ENCODE measurements around the gene PHF1.
"Not testable (repeated sequence)": the region's sequence is repeated elsewhere in the genome, so short reads cannot be mapped to it uniquely, and the experiment has no call there.

PHF1 gene

DNA sequence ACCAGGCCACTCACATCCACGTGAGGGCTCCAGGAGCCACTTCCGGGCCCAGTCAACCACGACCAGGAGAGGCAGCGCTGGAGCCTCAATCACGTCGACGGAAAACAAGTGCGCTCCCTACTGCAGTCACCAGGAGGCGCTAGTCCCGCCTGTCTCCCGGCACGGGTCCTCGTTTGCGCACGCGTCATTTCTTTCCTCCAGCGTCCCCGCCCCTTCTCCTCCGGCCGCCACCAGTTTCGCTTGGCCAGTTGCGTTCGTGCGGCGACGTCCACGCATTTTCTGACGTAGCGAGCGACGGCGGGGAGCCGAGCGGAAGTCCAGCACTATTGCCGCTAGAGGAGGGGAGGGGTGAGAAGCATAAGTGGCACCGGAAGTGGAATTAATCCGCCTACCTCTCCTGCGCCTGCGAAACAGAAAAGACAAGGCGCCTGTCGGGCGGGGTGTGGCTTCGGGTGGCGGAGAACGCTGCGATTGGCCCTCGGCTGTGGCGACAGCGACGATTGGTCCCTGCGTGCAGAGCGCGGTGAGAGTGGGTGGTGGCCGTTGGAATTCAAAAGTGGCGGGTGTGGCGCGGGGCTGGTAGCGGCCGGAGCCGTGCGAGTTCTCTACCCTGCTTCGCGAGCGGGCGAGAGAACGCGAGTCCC is 19.4 kb upstream of the PHF1 start, which contains the start of gene KIFC1:
Gene KIFC1, plus strand, starts transcription at position 546 of the 644 bp plus-strand sequence. CDS start 163 bp downstream, outside the sequence.
- DNase-seq (ENCODE audit: extremely low spot score, insufficient read length, low read depth) (peak; percentile 93), FAIRE-seq (peak; percentile 99)

- no peak for FAIRE-seq
- no peak for DNase-seq (ENCODE audit: extremely low spot score, insufficient read length, low read depth)
These were observed 18.8 kb upstream of the PHF1 start for GRCh38 chr6:33391922-33392594.

- DNase-seq (ENCODE audit: extremely low spot score, insufficient read length, low read depth) (no peak), FAIRE-seq (peak; percentile 24)
These were observed 18.2 kb upstream of the PHF1 start for GRCh38 chr6:33392595-33392948.

DNA sequence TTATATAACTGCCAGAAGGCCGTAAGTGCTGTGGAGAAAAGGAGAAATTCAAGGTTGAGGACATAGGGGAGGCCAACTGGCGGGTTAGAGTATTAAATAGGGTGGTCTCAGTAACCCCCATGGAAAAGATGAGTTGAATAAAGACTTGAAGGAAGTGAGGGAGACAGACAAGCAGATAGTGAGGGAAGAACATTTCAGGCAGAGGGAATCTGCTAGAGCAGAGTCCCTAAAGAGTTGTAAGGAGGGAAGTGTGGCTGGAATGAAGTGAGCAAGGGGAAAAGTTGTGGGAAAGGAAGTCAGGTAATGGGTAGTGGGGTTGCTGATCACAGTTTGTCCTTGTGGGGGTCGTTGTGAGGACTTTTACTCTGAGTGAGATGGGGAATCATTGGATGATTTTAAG is 17.8 kb upstream of the PHF1 start:
- DNase-seq (ENCODE audit: extremely low spot score, insufficient read length, low read depth) (no peak), FAIRE-seq (no peak)

- FAIRE-seq (no peak), DNase-seq (ENCODE audit: extremely low spot score, insufficient read length, low read depth) (no peak)
These were observed 13.3 kb upstream of the PHF1 start for GRCh38 chr6:33397541-33397940.

- FAIRE-seq, result not testable (repeated sequence)
These were observed 12.2 kb upstream of the PHF1 start for GRCh38 chr6:33398601-33399000.

GRCh38 chr6:33399881-33400280 is 10.9 kb upstream of the PHF1 start:
- DNase-seq (ENCODE audit: extremely low spot score, insufficient read length, low read depth); FAIRE-seq: not testable (repeated sequence)

More at GRCh38 chr6:33398601-33399000, 12.2 kb upstream of the PHF1 start:
- not testable (repeated sequence) for DNase-seq (ENCODE audit: extremely low spot score, insufficient read length, low read depth)

DNA sequence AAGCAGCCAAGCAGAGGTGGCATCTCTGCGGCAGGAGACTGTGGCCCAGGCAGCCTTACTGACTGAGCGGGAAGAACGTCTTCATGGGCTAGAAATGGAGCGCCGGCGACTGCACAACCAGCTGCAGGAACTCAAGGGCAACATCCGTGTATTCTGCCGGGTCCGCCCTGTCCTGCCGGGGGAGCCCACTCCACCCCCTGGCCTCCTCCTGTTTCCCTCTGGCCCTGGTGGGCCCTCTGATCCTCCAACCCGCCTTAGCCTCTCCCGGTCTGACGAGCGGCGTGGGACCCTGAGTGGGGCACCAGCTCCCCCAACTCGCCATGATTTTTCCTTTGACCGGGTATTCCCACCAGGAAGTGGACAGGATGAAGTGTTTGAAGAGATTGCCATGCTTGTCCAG is 5.9 kb upstream of the PHF1 start:
- DNase-seq (ENCODE audit: extremely low spot score, insufficient read length, low read depth) (no peak), FAIRE-seq (no peak)

GRCh38 chr6:33405386-33405940 is 5.4 kb upstream of the PHF1 start:
- DNase-seq (ENCODE audit: extremely low spot score, insufficient read length, low read depth), result no peak
- no peak for FAIRE-seq

DNA sequence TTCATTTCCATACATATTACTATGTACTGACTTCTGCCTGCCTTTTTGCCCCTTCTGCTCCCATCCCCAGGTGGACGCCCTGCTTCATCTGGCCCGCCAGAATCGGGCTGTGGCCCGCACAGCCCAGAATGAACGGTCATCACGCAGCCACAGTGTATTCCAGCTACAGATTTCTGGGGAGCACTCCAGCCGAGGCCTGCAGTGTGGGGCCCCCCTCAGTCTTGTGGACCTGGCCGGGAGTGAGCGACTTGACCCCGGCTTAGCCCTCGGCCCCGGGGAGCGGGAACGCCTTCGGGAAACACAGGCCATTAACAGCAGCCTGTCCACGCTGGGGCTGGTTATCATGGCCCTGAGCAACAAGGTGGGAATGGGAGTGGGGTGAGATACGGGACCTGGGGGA is 4.7 kb upstream of the PHF1 start:
- DNase-seq (ENCODE audit: extremely low spot score, insufficient read length, low read depth) (no peak), FAIRE-seq (no peak)

- no peak for FAIRE-seq
- no peak for DNase-seq (ENCODE audit: extremely low spot score, insufficient read length, low read depth)
These were observed 3.6 kb upstream of the PHF1 start for GRCh38 chr6:33407132-33407718.

GRCh38 chr6:33410050-33410710 is 634 bp upstream of the PHF1 start:
- DNase-seq (ENCODE audit: extremely low spot score, insufficient read length, low read depth) (peak; percentile 95), FAIRE-seq (peak; percentile 97)

DNA sequence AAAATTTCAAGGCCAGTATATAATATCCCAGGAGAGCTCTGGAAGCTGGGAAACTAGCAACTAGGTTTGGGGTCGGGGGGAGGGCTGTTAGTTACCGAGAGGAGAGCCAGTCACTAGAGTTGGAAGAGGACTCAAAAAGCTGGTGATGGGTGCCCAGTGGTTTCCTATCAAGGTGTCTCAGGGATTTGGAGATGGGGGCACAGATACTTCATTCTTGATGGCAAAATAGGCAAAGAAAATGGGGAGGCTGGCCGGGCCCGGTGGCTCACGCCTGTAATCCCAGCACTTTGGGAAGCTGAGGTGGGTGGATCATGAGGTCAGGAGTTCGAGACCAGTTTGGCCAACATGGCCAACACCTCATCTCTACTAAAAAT is 805 bp downstream of the PHF1 start:
- no peak for FAIRE-seq
- no peak for DNase-seq (ENCODE audit: extremely low spot score, insufficient read length, low read depth)

DNA sequence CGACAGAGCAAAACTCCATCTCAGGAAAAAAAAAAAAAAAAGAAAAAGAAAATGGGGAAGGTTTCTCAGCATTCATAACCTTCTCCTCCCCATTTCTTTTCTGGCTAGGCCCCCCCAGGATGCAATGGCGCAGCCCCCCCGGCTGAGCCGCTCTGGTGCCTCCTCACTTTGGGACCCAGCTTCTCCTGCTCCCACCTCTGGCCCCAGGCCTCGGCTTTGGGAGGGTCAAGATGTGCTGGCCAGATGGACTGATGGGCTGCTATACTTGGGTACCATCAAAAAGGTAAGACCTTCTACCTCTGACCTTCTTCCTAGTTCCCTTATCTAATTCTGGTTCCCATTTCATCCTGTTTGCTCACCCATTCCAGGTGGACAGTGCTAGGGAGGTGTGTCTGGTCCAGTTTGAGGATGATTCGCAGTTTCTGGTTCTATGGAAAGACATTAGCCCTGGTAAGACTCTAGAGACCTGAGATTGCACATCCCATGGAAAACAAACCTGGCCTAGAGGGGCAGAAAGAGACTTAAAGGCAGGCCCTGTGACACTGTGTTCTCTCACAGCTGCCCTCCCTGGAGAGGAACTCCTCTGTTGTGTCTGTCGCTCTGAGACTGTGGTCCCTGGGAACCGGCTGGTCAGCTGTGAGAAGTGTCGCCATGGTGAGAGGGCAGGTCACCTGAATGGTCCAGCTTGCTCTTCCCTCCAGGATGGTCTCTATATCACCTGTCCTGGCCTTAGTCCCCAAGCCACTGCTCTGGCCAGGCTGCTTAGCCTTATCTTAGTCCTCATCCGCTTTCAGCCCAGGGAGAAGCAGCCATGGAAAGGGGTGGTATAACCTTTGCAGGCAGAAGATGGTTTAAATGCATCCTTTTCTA is 1.6 kb downstream of the PHF1 start:
- DNase-seq (ENCODE audit: extremely low spot score, insufficient read length, low read depth) (no peak), FAIRE-seq (no peak)

DNA sequence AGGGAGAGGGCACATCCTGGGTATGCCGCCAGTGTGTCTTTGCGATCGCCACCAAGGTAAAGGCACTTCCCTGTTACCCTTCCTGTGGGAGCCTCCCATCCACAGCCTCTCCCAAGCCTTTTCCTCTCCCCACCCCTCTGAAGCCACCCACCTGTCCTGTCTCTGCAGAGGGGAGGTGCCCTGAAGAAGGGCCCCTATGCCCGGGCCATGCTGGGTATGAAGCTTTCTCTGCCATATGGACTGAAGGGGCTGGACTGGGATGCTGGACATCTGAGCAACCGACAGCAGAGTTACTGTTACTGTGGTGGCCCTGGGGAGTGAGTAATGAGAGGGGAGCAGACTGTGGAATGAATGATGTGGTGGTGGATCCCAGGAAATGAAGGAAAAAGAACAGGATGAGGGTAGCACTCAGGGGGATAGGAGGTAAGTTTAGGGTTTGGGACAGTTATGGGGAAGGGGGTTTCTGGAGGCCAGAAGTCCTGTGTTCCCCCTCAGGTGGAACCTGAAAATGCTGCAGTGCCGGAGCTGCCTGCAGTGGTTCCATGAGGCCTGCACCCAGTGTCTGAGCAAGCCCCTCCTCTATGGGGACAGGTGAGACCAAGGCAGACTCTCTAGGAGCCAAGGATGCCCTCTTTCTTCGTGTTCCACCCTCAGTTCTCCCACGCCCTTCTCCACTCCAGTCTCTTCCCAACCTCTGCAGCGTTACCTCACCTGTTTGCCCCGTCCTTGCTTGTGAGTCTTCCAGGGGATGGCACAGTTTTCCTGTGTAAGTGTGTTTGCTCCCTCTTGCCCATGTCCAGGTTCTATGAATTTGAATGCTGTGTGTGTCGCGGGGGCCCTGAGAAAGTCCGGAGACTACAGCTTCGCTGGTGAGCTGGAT is 2.7 kb downstream of the PHF1 start:
- no peak for DNase-seq (ENCODE audit: extremely low spot score, insufficient read length, low read depth)
- FAIRE-seq, result no peak

GRCh38 chr6:33414592-33415271 is 3.9 kb downstream of the PHF1 start:
- FAIRE-seq (no peak), DNase-seq (ENCODE audit: extremely low spot score, insufficient read length, low read depth) (no peak)

- FAIRE-seq, result no peak
- no peak for DNase-seq (ENCODE audit: extremely low spot score, insufficient read length, low read depth)
These were observed 5.0 kb downstream of the PHF1 start for GRCh38 chr6:33415831-33416230.

Data from GM18507 (cell line).